Activated T-helper 2 cell treated with anti-CD3 and anti-CD28 coated beads, Interferon-gamma antibody, Interleukin-2, Interleukin-4, amounts not matched to agents 10 μg/mL and 5 μg/mL and 100 μg/mL, durations not matched to agents 14 hours and 24 hours and 36 hours (primary cell): ENCODE results near the gene NOS1AP. TPM values are rescaled to one million over a fixed set of nuclear protein-coding genes. Genes with fewer than 3 reads are reported as not detected.

ENCODE experiments used
- DNase-seq: peaks from one replicate; pipeline ENCODE4 v3.0.0; 2021; ENCODE audit warnings: low spot score
- H3K27ac Mint-ChIP-seq: one replicate; pipeline ENCODE4 v1.8.0; 2021; ENCODE audit warnings: mixed read lengths
- H3K27me3 Mint-ChIP-seq: one replicate; pipeline ENCODE4 v1.8.0; 2021; ENCODE audit warnings: low read depth, mixed read lengths
- H3K36me3 Mint-ChIP-seq: one replicate; pipeline ENCODE4 v1.8.0; 2021; ENCODE audit warnings: low read depth, mixed read lengths
- H3K4me1 Mint-ChIP-seq: one replicate; pipeline ENCODE4 v1.8.0; 2021; ENCODE audit warnings: low read depth, mixed read lengths
- H3K4me3 Mint-ChIP-seq: one replicate; pipeline ENCODE4 v1.8.0; 2021; ENCODE audit warnings: low read depth, mild to moderate bottlenecking, moderate library complexity, mixed read lengths
- H3K9me3 Mint-ChIP-seq: one replicate; pipeline ENCODE4 v1.8.0; 2021; ENCODE audit warnings: mixed read lengths
- intact Hi-C: fragments of 100-400 bp; cut with micrococcal nuclease; formaldehyde crosslinking; loops from one replicate; pipeline ENCODE4 v1.15.1; 2023
- total RNA-seq: library from RNA; stranded (reverse); gene quantifications from 2 replicates; pipeline ENCODE4 v1.2.3, GENCODE V29; 2022

NOS1AP gene
- total RNA-seq, 1 donor from 2014 or later = not detected

DNA sequence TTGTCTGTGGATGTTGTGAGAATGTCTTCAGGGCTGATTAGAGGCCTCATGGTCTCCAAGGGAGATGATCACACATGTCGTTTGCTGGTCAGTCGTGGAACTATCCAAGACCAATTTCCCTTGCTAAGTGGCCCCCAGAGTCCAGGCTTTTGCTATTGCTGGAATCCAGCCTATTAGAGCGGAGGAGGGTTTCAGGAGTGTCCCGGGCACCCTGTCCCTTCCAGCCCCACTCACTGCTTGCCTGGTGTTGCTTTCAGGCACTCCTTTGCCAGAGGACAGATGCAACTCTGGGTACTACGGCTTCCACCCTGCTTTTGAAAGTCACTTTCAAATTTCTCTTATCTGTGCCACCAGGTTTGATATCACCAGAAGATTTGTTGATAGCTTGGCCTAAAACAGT, 149.1 kb downstream of the NOS1AP start:
- no peaks in the 10 kb centered on the region for H3K9me3 Mint-ChIP-seq

DNA sequence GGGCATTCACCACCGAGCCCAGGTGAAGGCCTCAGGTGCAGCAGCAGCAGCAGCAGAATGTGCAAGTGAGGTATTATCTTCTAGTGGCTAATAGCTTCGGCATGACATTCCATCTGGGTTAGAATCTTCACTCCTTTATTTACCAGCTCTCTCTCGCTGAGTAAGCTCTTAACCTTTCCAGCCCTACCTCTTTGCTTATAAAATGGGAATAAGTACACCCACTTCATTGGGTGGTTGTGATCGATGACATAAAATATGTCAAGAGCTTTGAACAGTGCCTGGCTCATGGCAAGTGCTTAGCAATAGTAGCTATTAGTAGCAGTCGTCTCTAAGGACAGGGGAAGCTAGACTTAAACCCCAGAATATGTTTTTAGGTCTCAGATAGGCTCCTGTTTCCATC, 149.5 kb downstream of the NOS1AP start:
- Mint-ChIP-seq H3K4me3 (no peak overlapping the region), H3K9me3 (no peaks in the 10 kb centered on the region), H3K27me3 (no peaks in the 10 kb centered on the region), H3K27ac (no peak overlapping the region), H3K4me1 (no peaks in the 10 kb centered on the region), H3K36me3 (no peaks in the 10 kb centered on the region)
- no peak for DNase-seq
- intact Hi-C loops = no loop called here

More for the DNA sequence above, 149.1 kb downstream of the NOS1AP start:
- no peaks in the 10 kb centered on the region for H3K4me1 Mint-ChIP-seq
- intact Hi-C loops = no loop called here
- H3K4me3 Mint-ChIP-seq = no peak overlapping the region
- no peaks in the 10 kb centered on the region for H3K27me3 Mint-ChIP-seq
- no peak for DNase-seq
- no peaks in the 10 kb centered on the region for H3K36me3 Mint-ChIP-seq
- no peak overlapping the region for H3K27ac Mint-ChIP-seq

- Mint-ChIP-seq H3K27me3 (no peaks in the 10 kb centered on the region), H3K27ac (no peak overlapping the region), H3K4me3 (no peak overlapping the region), H3K9me3 (no peaks in the 10 kb centered on the region), H3K4me1 (no peaks in the 10 kb centered on the region), H3K36me3 (no peaks in the 10 kb centered on the region)
- DNase-seq = no peak
- intact Hi-C loops = no loop called here
Measured at GRCh38 chr1:162219461-162219860, 150.0 kb downstream of the NOS1AP start.

GRCh38 chr1:162220009-162220539, 150.6 kb downstream of the NOS1AP start:
- H3K9me3 Mint-ChIP-seq = no peaks in the 10 kb centered on the region
- no peak for DNase-seq
- no peak overlapping the region for H3K27ac Mint-ChIP-seq
- H3K4me3 Mint-ChIP-seq = no peak overlapping the region
- no peaks in the 10 kb centered on the region for H3K27me3 Mint-ChIP-seq
- H3K36me3 Mint-ChIP-seq = no peaks in the 10 kb centered on the region
- intact Hi-C loops = no loop called here
- no peaks in the 10 kb centered on the region for H3K4me1 Mint-ChIP-seq

- intact Hi-C loops = no loop called here
- H3K27me3 Mint-ChIP-seq = peaks cover 2% of the 10 kb centered on the region
- no peaks in the 10 kb centered on the region for H3K4me1 Mint-ChIP-seq
- H3K4me3 Mint-ChIP-seq = no peak overlapping the region
- H3K36me3 Mint-ChIP-seq = no peaks in the 10 kb centered on the region
- H3K9me3 Mint-ChIP-seq = no peaks in the 10 kb centered on the region
- DNase-seq = no peak
- no peak overlapping the region for H3K27ac Mint-ChIP-seq
Measured at GRCh38 chr1:162222014-162222413, 152.5 kb downstream of the NOS1AP start.

DNA sequence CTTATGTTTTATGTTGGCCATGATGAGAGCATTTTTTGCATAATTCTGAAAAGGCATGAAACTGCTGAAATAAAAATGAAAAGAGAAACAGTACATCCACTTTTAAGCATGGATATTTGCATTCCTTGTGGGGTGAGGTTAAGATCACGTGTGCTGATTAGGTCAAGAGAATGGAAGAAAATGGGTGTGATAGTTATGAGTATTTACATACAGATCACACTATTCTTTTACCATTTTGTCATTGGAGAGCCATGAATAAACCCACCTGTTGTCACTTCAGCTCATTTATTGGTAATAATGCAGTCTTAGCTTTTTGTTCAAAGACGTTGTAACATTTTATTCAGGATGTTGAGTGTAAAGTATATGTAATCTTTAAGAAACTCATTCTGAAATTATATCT, 153.2 kb downstream of the NOS1AP start:
- Mint-ChIP-seq H3K27me3 (peaks cover 3% of the 10 kb centered on the region), H3K4me1 (no peaks in the 10 kb centered on the region), H3K36me3 (no peaks in the 10 kb centered on the region), H3K9me3 (no peaks in the 10 kb centered on the region), H3K4me3 (no peak overlapping the region), H3K27ac (no peak overlapping the region)
- intact Hi-C loops = no loop called here
- no peak for DNase-seq

GRCh38 chr1:162223488-162223887, 154.0 kb downstream of the NOS1AP start:
- intact Hi-C loops = no loop called here
- Mint-ChIP-seq H3K9me3 (no peaks in the 10 kb centered on the region), H3K27ac (no peak overlapping the region), H3K4me3 (no peak overlapping the region), H3K36me3 (no peaks in the 10 kb centered on the region), H3K4me1 (no peaks in the 10 kb centered on the region), H3K27me3 (peaks cover 5% of the 10 kb centered on the region)
- no peak for DNase-seq

GRCh38 chr1:162224267-162224666, 154.8 kb downstream of the NOS1AP start:
- intact Hi-C loops = no loop called here
- H3K27me3 Mint-ChIP-seq = peaks cover 11% of the 10 kb centered on the region

DNA sequence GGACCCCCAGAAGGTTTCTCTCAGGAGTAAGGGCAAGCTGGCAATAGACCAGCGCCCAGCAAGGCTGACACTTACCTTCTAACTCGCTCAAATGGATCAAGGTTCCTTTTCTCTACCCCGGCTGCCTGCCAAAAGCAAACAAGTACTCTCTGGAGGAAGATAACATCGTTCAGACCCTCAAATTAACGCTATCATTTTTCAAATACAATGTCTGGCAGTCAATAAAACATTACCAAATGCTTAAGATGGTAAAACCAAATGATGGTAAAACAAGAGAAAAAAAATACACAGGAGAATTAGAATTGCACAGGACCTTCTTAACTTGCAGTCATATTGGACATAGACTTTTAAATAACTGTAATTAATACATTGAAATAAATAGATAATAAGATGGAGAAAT, 159.1 kb downstream of the NOS1AP start:
- DNase-seq = no peak
- Mint-ChIP-seq H3K9me3 (no peaks in the 10 kb centered on the region), H3K27ac (no peak overlapping the region), H3K36me3 (no peaks in the 10 kb centered on the region), H3K4me1 (no peaks in the 10 kb centered on the region), H3K4me3 (no peak overlapping the region), H3K27me3 (peaks cover 20% of the 10 kb centered on the region)
- intact Hi-C loops = no loop called here

More at GRCh38 chr1:162224267-162224666, 154.8 kb downstream of the NOS1AP start:
- no peak for DNase-seq
- no peaks in the 10 kb centered on the region for H3K4me1 Mint-ChIP-seq
- no peak overlapping the region for H3K27ac Mint-ChIP-seq
- no peaks in the 10 kb centered on the region for H3K36me3 Mint-ChIP-seq
- H3K9me3 Mint-ChIP-seq = no peaks in the 10 kb centered on the region
- H3K4me3 Mint-ChIP-seq = no peak overlapping the region

- Mint-ChIP-seq H3K27me3 (peaks cover 21% of the 10 kb centered on the region), H3K4me3 (no peak overlapping the region), H3K36me3 (no peaks in the 10 kb centered on the region), H3K27ac (no peak overlapping the region), H3K4me1 (no peaks in the 10 kb centered on the region), H3K9me3 (no peaks in the 10 kb centered on the region)
- intact Hi-C loops = no loop called here
- no peak for DNase-seq
Measured at GRCh38 chr1:162229549-162229948, 160.1 kb downstream of the NOS1AP start.

GRCh38 chr1:162230096-162230495, 160.6 kb downstream of the NOS1AP start:
- H3K36me3 Mint-ChIP-seq = no peaks in the 10 kb centered on the region
- no peak overlapping the region for H3K27ac Mint-ChIP-seq
- H3K4me3 Mint-ChIP-seq = no peak overlapping the region
- no peaks in the 10 kb centered on the region for H3K9me3 Mint-ChIP-seq
- intact Hi-C loops = no loop called here
- no peak for DNase-seq
- peaks cover 21% of the 10 kb centered on the region for H3K27me3 Mint-ChIP-seq
- H3K4me1 Mint-ChIP-seq = no peaks in the 10 kb centered on the region

DNA sequence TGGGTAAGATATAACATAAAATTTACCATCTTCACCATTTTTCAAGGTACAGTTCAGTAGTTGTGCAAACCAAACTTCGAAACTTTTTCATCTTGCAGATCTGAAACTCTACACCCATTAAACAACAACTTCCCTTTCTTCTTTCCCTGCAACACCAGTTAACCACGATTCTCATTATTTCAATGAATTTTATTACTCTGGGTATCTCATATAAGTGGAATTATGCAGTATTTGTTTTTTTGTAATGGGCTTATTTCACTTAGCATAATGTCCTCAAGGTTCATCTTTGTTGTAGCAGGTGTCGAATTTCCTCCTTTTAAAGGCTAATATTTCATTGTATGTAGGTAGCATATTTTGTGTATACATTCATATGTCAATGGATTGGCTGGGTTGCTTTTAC, 161.0 kb downstream of the NOS1AP start:
- DNase-seq = no peak
- Mint-ChIP-seq H3K9me3 (no peaks in the 10 kb centered on the region), H3K4me1 (no peaks in the 10 kb centered on the region), H3K4me3 (no peak overlapping the region), H3K27me3 (peaks cover 19% of the 10 kb centered on the region), H3K36me3 (no peaks in the 10 kb centered on the region), H3K27ac (no peak overlapping the region)
- intact Hi-C loops = no loop called here

GRCh38 chr1:162232034-162232711, 162.7 kb downstream of the NOS1AP start:
- no peak overlapping the region for H3K27ac Mint-ChIP-seq
- H3K4me3 Mint-ChIP-seq = no peak overlapping the region
- intact Hi-C loops = no loop called here
- H3K4me1 Mint-ChIP-seq = no peaks in the 10 kb centered on the region
- H3K36me3 Mint-ChIP-seq = no peaks in the 10 kb centered on the region
- DNase-seq = no peak
- H3K9me3 Mint-ChIP-seq = no peaks in the 10 kb centered on the region
- peaks cover 21% of the 10 kb centered on the region for H3K27me3 Mint-ChIP-seq
